MM.1S (cell line): ENCODE results near the gene NPPA.

Source experiments
- EZH2phosphoT487 ChIP-seq: fragments of 300-600 bp; sonication (generic); IDR thresholded peaks from 2 replicates; pipeline ENCODE4 v1.6.1; 2018; ENCODE audit warnings: antibody characterized with exemption, low read length
- TF ChIP-seq, protein P1 (sequence below): fragments of 300-600 bp; sonication (generic); IDR thresholded peaks from 2 replicates; pipeline ENCODE4 v1.5.1; 2016; ENCODE audit warnings: antibody characterized with exemption, low read length, mixed read lengths

DNA sequence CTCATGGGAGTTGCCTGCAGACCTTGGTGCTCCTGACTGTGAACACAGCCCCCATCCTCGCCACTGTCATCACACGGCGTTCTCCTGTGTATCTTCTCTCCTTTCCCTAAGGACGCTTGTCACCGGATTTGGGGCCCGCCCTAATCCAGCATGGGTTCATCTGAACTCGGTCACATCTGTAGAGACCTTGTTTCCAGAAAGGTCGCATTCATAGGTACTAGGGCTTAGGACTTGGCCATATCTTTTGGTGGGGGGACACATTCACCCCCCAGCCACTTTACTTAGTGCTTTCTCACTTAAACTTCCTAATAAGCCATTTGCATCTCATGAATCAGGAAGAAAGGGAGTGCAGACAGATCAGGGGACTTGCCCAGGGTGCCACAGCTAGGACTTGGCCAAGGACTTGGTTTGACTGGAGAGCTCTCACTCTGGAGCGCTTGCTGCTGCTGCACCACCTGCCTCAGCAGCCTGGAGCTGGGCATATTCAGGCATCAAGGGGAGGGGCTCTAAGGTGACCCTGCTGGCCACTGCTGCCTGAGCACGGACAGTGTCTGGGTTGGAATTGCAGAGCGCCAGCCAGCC, 9.7 kb downstream of the NPPA start:
- TF ChIP-seq, protein P1, sequence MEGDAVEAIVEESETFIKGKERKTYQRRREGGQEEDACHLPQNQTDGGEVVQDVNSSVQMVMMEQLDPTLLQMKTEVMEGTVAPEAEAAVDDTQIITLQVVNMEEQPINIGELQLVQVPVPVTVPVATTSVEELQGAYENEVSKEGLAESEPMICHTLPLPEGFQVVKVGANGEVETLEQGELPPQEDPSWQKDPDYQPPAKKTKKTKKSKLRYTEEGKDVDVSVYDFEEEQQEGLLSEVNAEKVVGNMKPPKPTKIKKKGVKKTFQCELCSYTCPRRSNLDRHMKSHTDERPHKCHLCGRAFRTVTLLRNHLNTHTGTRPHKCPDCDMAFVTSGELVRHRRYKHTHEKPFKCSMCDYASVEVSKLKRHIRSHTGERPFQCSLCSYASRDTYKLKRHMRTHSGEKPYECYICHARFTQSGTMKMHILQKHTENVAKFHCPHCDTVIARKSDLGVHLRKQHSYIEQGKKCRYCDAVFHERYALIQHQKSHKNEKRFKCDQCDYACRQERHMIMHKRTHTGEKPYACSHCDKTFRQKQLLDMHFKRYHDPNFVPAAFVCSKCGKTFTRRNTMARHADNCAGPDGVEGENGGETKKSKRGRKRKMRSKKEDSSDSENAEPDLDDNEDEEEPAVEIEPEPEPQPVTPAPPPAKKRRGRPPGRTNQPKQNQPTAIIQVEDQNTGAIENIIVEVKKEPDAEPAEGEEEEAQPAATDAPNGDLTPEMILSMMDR = no peak
- TF ChIP-seq EZH2phosphoT487 = no peak
